GM20000 (cell line): ENCODE data around the gene KCNH3.
"Not testable (repeated sequence)": the region's sequence is repeated elsewhere in the genome, so short reads cannot be mapped to it uniquely, and the experiment has no call there.

Source experiments
- DNase-seq: peaks from one replicate; pipeline ENCODE4 v3.0.0; 2012; ENCODE audit warnings: low spot score
- TF ChIP-seq, protein P1 (sequence below): IDR thresholded peaks from 2 replicates; pipeline ENCODE4 v1.5.1; 2012; ENCODE audit warnings: mild to moderate bottlenecking, control low read depth; ENCODE audit errors: extremely low read depth, missing control alignments

Gene KCNH3

DNA sequence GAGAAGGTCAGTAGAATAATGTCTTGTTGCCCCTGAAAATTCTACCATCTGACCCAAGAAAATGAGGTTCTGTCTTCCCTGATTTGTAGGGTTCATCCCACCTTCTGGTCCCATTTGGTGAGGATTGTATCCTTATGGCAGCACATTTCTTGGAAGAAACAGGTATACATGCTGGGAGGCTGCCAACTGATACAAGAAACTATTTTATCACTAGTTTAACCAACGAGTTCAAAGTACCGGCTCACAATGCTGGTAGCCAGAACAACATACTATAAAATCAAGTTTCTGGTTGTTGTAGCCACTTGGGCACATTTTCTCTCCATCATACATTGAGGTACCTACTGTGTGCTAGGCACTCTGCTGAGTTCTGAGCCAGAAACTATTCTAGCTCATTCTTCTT lies 7.1 kb upstream of the KCNH3 start:
- DNase-seq, result no peak
- TF ChIP-seq, protein P1, sequence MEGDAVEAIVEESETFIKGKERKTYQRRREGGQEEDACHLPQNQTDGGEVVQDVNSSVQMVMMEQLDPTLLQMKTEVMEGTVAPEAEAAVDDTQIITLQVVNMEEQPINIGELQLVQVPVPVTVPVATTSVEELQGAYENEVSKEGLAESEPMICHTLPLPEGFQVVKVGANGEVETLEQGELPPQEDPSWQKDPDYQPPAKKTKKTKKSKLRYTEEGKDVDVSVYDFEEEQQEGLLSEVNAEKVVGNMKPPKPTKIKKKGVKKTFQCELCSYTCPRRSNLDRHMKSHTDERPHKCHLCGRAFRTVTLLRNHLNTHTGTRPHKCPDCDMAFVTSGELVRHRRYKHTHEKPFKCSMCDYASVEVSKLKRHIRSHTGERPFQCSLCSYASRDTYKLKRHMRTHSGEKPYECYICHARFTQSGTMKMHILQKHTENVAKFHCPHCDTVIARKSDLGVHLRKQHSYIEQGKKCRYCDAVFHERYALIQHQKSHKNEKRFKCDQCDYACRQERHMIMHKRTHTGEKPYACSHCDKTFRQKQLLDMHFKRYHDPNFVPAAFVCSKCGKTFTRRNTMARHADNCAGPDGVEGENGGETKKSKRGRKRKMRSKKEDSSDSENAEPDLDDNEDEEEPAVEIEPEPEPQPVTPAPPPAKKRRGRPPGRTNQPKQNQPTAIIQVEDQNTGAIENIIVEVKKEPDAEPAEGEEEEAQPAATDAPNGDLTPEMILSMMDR, result no peak

DNA sequence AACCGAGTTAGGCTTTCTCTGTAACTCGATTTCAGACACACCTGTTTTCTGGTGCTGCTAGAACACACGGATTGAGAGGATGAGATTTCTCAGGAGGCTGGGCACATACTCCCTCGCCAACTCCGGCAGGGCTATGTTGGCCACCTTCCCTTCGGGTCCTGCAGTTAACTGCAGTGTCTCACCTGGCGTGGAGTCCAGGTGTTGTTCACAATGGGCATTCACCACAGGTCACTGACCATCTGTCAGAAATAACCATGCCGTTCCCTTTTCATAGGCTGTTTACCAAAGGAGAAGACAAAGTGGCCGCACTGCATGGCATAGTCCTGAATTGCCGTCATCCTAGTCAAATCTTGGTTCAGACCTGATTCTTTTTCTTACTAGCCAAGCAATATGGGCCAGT lies 5.5 kb upstream of the KCNH3 start:
- TF ChIP-seq, protein P1, result no peak
- DNase-seq, result no peak

DNA sequence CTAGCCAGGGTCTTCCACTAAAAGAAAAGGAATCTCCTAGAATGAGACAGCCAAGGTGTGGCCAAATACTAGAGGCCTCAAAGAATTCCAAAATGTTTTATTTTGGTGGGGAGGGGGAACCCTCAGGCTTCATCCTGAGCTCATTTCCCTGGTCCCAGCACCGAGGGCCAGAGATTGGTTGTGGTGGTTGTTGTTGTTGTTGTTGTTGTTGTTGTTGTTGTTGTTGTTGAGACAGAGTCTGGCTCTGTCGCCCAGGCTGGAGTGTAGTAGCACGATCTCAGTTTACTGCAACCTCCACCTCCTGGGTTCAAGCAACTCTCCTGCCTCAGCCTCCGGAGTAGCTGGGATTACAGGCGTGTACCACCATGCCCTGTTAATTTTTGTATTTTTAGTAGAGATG lies 4.7 kb upstream of the KCNH3 start:
- DNase-seq, result not testable (repeated sequence)

DNA sequence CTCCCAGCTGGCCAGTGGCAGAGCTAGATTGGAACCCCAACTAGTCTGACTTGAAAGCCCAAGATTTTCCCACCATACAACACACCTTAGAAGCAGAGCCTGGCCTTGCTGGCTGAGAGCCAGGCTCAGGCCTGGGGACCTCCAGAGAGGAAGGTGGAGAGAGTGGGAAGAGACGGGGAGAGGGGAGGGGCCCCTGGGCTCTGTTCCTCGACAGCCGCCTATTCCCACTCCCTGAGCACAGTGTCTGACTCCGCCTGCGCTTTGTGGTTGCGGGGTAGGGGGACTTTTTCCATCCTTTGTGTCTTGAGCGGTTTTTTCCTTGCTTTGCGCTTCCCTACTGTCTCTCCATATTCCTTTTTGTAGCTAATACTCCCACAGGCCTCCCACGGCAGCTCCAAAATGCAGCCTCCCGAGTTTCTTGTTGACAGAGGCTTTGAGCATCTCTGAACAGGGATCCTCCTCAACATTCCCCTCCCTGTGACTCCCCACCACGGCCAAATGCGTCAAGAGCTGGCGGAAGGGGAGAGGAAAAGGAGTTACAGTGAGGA lies 4.0 kb upstream of the KCNH3 start:
- DNase-seq, result no peak

DNA sequence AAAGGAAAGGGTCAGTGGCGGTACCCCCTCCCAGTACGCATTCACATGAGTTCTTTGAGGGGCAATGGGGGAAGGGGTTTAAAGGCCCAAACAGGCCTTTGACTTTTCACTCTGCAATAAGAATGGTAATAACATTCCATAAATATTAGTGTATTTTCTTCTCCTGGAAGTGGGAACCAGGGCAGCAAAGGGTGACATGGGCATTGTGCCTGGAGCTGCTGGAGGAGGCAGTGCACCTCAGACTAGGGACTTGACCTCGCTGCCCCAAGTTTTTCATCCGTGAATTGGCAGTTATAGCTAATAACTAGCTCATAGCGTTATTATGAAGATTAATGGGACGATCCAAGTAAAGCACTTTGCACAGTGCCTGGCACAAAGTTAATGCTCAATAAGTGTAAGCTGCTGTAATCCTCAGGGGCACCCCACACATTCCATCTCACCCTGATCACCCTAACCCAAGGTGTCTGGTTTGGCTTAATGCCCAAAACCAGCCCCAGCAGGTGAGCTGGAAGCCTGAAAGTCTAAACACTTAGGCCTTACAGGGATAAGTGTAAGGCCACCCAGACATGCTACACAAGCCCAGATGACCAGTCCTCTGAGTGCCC lies 2.8 kb upstream of the KCNH3 start:
- TF ChIP-seq, protein P1, result no peak
- no peak for DNase-seq

More for the DNA sequence above, 4.0 kb upstream of the KCNH3 start:
- TF ChIP-seq, protein P1, result no peak

DNA sequence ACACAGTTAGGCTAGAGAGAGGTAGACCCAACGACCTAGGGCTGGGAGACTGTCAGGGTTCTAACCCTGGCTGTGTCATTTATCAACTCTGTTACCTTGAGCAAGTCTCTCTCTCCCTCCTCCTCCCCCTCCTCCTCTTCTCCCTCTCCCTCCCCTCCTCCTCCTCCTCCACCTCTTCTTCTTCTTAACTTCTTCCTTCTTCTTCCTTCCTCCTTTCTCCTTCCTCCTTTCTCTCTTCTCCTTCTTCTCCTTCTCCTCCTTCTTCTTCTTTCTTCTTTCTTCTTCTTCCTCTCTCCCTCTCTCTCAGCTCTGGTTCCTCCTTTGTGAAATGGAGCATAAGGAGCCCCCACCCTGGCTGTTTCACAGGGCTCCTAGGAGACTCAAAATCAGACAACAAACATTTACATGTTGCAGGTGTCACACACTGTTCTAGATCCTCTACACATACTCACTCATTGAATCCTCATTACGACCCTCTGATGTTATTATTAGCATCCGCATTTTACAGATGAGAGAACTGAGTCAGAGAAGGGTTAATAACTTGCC lies 2.2 kb upstream of the KCNH3 start:
- no peak for DNase-seq
- TF ChIP-seq, protein P1, result no peak

DNA sequence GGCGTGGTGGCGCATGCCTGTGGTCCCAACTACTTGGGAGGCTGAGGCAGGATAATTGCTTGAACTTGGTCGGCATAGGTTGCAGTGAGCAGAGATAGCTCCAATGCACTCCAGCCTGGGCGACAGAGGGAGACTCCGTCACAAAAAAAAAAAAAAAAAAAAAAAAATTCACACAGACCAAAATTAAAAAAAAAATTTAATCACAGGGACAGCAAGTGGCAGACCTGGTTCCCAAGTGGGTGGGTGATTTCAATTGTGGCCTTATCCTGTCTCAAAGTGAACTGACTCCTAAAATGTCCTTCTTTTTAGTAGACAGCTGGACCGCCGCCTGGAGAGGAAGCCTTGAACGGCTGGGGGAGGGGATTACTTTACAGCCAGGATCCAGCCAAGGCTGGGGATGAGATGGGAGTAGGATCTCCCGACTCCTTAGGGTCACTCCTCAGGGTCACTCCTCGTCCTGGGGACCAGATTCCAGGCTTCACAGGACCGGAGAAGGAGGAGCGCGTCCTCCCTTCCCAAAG lies 1.5 kb upstream of the KCNH3 start:
- TF ChIP-seq, protein P1, result no peak

More for the DNA sequence above, 1.5 kb upstream of the KCNH3 start:
- DNase-seq, result no peak
